ENCODE data around the gene RGS6.

Gene RGS6

GRCh38 chr14:72609205-72609916 is 677.1 kb downstream of the RGS6 start:
- TF ChIP-seq, protein P1, sequence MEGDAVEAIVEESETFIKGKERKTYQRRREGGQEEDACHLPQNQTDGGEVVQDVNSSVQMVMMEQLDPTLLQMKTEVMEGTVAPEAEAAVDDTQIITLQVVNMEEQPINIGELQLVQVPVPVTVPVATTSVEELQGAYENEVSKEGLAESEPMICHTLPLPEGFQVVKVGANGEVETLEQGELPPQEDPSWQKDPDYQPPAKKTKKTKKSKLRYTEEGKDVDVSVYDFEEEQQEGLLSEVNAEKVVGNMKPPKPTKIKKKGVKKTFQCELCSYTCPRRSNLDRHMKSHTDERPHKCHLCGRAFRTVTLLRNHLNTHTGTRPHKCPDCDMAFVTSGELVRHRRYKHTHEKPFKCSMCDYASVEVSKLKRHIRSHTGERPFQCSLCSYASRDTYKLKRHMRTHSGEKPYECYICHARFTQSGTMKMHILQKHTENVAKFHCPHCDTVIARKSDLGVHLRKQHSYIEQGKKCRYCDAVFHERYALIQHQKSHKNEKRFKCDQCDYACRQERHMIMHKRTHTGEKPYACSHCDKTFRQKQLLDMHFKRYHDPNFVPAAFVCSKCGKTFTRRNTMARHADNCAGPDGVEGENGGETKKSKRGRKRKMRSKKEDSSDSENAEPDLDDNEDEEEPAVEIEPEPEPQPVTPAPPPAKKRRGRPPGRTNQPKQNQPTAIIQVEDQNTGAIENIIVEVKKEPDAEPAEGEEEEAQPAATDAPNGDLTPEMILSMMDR (IDR thresholded peaks at IDR 0.05; ENCODE audit: low read depth, low read length), result no peak
- no peak for DNase-seq (ENCODE audit: extremely low read depth, low read depth)

DNA sequence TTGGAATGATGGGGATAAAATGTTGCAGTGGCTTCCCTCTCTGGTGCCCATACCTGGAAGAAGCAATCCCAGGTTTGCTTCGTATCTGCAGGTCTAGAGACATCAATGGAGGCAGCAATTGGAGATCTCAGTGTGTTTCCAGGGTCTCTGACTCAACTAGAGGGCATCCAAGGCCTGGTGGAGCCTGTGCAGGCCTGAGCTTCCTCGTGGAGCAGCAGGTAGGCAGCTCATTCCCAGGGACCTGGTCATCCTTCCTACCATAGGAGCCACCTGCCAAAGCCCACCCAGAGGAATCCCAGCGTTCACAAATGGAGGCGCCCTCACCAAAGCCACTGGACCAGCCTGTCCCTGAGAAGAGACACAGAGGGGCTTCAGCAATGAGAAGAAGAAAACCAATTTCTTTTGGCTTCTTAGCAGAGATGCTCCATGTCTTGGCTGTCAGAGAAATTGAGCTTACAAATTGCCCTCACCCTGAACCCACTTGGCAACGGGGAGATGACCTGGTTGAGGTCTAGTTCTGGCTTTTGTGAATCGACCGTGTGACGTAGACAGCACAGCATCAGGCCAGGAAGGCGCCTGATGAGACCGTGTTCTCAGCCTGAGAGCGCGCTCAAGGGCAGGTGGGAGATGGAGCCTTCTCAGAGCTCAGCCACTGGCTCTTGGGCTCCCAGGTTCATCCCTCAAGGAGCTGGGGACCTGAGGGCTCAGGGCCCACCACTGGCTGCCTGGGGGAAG is 678.0 kb downstream of the RGS6 start:
- no peak for DNase-seq (ENCODE audit: extremely low read depth, low read depth)
- TF ChIP-seq, protein P1 (IDR thresholded peaks at IDR 0.05; ENCODE audit: low read depth, low read length), result no peak

GRCh38 chr14:72610831-72611200 is 678.6 kb downstream of the RGS6 start:
- TF ChIP-seq, protein P1 (IDR thresholded peaks at IDR 0.05; ENCODE audit: low read depth, low read length), result no peak
- DNase-seq (ENCODE audit: extremely low read depth, low read depth), result no peak

DNA sequence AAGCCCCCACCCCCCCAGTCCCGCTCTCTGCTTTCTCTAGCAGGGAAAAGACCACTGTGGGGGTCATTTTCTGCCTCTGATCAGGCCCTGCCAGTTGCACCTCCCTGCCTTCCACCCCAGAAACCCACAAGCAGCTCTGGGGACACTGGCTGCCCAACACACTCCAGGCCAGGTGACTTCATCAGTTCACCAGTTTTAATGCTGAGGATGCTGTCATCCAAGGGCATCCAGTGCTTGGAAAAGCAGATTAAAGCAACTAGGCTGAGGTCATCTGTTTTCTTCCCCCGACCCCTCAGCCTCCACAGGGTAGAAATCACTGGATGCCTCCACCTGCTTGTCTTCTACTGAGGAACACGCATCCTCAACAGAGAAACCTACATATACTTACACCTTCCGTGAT is 679.3 kb downstream of the RGS6 start:
- DNase-seq (ENCODE audit: extremely low read depth, low read depth), result no peak
- TF ChIP-seq, protein P1 (IDR thresholded peaks at IDR 0.05; ENCODE audit: low read depth, low read length), result no peak

DNA sequence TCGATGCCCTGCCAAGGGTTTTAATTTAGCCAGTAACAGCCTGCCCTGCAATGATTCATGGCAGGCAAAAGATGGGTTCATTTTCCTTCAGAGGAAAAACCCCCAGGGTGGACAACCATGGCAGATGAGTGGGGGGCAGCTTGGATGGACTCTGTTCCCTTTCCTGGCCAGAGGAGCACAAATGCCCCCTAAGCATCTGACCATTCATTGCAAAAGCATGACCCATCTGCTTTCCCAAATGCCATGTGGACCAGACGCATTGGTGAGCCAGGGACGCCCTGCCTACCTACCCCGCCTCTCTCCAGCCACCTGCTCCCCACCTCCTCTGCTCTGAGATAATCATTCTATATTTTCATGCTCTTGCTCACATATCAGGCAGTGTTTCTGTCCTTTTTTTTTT is 679.8 kb downstream of the RGS6 start:
- TF ChIP-seq, protein P1 (IDR thresholded peaks at IDR 0.05; ENCODE audit: low read depth, low read length), result no peak
- no peak for DNase-seq (ENCODE audit: extremely low read depth, low read depth)

DNA sequence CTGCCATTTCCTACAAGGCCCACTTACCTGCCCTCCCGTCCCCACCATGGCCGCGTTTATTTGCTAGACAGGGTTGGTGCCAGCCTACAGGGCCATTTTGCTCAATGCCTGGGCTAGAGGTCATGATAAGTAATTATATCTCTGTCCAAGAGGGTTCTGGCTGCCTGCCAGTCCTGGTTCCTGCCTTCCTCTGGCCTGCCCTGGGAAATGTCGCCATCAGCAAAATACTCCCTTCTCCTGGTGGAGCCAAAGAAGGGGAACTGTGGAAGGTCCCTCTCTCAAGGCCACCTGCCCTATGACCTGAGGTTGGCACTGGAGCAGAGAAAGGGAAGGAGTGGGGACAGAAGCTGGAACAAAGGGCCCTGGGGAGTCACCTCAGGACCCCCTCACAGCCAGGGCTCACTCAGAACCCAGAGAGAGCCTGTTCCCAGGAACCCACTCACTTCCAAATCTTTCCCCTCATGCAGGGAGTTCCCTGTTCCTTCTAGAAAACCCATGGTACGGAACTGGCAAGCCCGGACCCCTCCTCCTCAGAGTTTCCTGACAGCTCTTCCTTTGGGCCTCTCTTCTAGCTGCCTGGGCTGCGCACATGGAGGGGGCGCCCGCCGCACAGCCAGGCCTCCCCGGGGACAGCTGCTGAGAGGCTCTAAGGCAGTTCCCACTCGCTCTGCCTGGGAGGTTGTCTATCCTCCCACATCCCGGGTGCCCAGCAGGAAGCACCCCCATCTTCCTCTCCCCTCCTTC is 681.2 kb downstream of the RGS6 start:
- TF ChIP-seq, protein P1 (IDR thresholded peaks at IDR 0.05; ENCODE audit: low read depth, low read length), result no peak
- DNase-seq (ENCODE audit: extremely low read depth, low read depth), result no peak

- DNase-seq (ENCODE audit: extremely low read depth, low read depth), result no peak
- TF ChIP-seq, protein P1 (IDR thresholded peaks at IDR 0.05; ENCODE audit: low read depth, low read length), result no peak
Measured at GRCh38 chr14:72613975-72614319, 681.7 kb downstream of the RGS6 start.
